SK-N-SH (cell line): Measurements from ENCODE around the gene IGF2R.

Experiments
- ELF1 ChIP-seq: IDR thresholded peaks from 2 replicates; pipeline ENCODE4 v1.4.0; 2012
- EZH2phosphoT487 ChIP-seq: fragments of 200-600 bp; sonication (generic); IDR thresholded peaks from 2 replicates; pipeline ENCODE4 v1.6.1; 2017; ENCODE audit warnings: low read depth, mixed run types, mild to moderate bottlenecking, antibody characterized with exemption, moderate library complexity, borderline replicate concordance
- POLR2AphosphoS5 ChIP-seq: IDR thresholded peaks from 2 replicates; pipeline ENCODE4 v1.6.1; 2012; ENCODE audit warnings: low read depth, low read length
- REST ChIP-seq: IDR thresholded peaks from 2 replicates; pipeline ENCODE4 v1.6.1; 2012; ENCODE audit warnings: mild to moderate bottlenecking, low read depth, low read length, moderate library complexity
- TAF1 ChIP-seq: IDR thresholded peaks from 2 replicates; pipeline ENCODE4 v1.6.1; 2012; ENCODE audit warnings: low read depth, mild to moderate bottlenecking, low read length, moderate library complexity, borderline replicate concordance
- TCF12 ChIP-seq: IDR thresholded peaks from 2 replicates; pipeline ENCODE4 v1.4.0; 2012
- ZBTB33 ChIP-seq: IDR thresholded peaks from 2 replicates; pipeline ENCODE4 v1.4.0; 2012; ENCODE audit warnings: low read depth, borderline replicate concordance
- TF ChIP-seq, protein P1 (sequence below): fragments of 200-600 bp; sonication (generic); IDR thresholded peaks from 2 replicates; pipeline ENCODE4 v1.6.1; 2017; ENCODE audit warnings: antibody characterized with exemption, mild to moderate bottlenecking, moderate library complexity
- TF ChIP-seq, protein P2 (sequence below): IDR thresholded peaks from 2 replicates; pipeline ENCODE4 v1.4.0; 2012; ENCODE audit warnings: low read depth, borderline replicate concordance

- TF ChIP-seq, protein P1, sequence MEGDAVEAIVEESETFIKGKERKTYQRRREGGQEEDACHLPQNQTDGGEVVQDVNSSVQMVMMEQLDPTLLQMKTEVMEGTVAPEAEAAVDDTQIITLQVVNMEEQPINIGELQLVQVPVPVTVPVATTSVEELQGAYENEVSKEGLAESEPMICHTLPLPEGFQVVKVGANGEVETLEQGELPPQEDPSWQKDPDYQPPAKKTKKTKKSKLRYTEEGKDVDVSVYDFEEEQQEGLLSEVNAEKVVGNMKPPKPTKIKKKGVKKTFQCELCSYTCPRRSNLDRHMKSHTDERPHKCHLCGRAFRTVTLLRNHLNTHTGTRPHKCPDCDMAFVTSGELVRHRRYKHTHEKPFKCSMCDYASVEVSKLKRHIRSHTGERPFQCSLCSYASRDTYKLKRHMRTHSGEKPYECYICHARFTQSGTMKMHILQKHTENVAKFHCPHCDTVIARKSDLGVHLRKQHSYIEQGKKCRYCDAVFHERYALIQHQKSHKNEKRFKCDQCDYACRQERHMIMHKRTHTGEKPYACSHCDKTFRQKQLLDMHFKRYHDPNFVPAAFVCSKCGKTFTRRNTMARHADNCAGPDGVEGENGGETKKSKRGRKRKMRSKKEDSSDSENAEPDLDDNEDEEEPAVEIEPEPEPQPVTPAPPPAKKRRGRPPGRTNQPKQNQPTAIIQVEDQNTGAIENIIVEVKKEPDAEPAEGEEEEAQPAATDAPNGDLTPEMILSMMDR: no peak
- TF ChIP-seq TCF12: no peak; the same call in 1 of the 2 replicates
- TF ChIP-seq, protein P2, sequence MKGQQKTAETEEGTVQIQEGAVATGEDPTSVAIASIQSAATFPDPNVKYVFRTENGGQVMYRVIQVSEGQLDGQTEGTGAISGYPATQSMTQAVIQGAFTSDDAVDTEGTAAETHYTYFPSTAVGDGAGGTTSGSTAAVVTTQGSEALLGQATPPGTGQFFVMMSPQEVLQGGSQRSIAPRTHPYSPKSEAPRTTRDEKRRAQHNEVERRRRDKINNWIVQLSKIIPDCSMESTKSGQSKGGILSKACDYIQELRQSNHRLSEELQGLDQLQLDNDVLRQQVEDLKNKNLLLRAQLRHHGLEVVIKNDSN: no peak
- TF ChIP-seq POLR2AphosphoS5: no peak
- no peak for TF ChIP-seq TAF1
- TF ChIP-seq ELF1: no peak
- TF ChIP-seq EZH2phosphoT487: no peak
- no peak for TF ChIP-seq ZBTB33
- no peak for TF ChIP-seq REST
These were observed 10.4 kb downstream of the IGF2R start for GRCh38 chr6:159979136-159979874.
